Measurements from ENCODE around the gene CITED2. TPM values are rescaled to one million over a fixed set of nuclear protein-coding genes. Genes with fewer than 3 reads are reported as not detected.

The CITED2 gene
- total and polyA plus RNA-seq, 2 donors from 2014 or later = 72.1 to 215 TPM

DNA sequence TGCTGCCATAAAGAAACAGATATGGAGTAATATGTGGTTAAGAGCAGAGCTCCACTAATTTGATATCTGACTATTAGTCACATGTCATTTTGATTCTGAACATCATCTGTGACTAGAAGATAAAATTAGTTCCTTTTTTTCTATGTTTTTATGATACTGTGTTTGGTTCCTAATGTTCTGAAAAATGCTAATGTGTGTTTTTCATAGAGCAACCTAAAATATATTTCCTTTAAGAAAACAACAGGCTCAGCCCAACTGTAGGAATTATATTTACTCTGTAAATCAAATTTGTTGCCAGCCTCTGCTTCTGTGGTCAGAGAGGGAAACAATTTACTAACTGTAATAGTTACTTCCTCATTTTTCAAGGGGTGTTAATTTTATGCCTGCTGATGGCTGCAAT lies 49.3 kb downstream of the CITED2 start:
- TF ChIP-seq CTCF (IDR thresholded peaks at IDR 0.05; ENCODE audit: borderline replicate concordance, extremely low read depth, insufficient read depth) = no peak
- Histone ChIP-seq H3K9me3 (ENCODE audit: control insufficient read depth in 2 of 3, insufficient read depth in 1 of 3, low read length in 3 of 3) (no peaks in the 10 kb centered on the region), H3K4me3 (ENCODE audit: low read length in 3 of 3) (no peak overlapping the region), H3K36me3 (ENCODE audit: control insufficient read depth in 2 of 3, insufficient read depth in 3 of 3, low read length in 3 of 3) (no peaks in the 10 kb centered on the region), H3K27ac (ENCODE audit: low read depth in 2 of 2, low read length in 2 of 2) (no peak overlapping the region), H3K4me1 (ENCODE audit: control insufficient read depth in 2 of 3, insufficient read depth in 2 of 3, low read depth in 1 of 3, low read length in 3 of 3) (no peaks in the 10 kb centered on the region), H3K27me3 (ENCODE audit: control insufficient read depth, insufficient read depth, low read length) (no peaks in the 10 kb centered on the region), H3K9ac (ENCODE audit: low read length in 3 of 3) (no peak overlapping the region)
- FAIRE-seq (no peak), DNase-seq (peak in 1 of 5 donors; percentile 37)
- intact Hi-C loops (cut with DNase I) = no loop called here

GRCh38 chr6:139324301-139324555 lies 50.2 kb downstream of the CITED2 start:
- Histone ChIP-seq H3K9ac (ENCODE audit: low read length in 3 of 3) (no peak overlapping the region), H3K9me3 (ENCODE audit: control insufficient read depth in 2 of 3, insufficient read depth in 1 of 3, low read length in 3 of 3) (no peaks in the 10 kb centered on the region), H3K36me3 (ENCODE audit: control insufficient read depth in 2 of 3, insufficient read depth in 3 of 3, low read length in 3 of 3) (no peaks in the 10 kb centered on the region), H3K27me3 (ENCODE audit: control insufficient read depth, insufficient read depth, low read length) (no peaks in the 10 kb centered on the region), H3K4me3 (ENCODE audit: low read length in 3 of 3) (no peak overlapping the region), H3K27ac (ENCODE audit: low read depth in 2 of 2, low read length in 2 of 2) (no peak overlapping the region), H3K4me1 (ENCODE audit: control insufficient read depth in 2 of 3, insufficient read depth in 2 of 3, low read depth in 1 of 3, low read length in 3 of 3) (no peaks in the 10 kb centered on the region)
- no peak for DNase-seq
- intact Hi-C loops (cut with DNase I) = no loop called here
- no peak for TF ChIP-seq CTCF (IDR thresholded peaks at IDR 0.05; ENCODE audit: borderline replicate concordance, extremely low read depth, insufficient read depth)
- FAIRE-seq = no peak

DNA sequence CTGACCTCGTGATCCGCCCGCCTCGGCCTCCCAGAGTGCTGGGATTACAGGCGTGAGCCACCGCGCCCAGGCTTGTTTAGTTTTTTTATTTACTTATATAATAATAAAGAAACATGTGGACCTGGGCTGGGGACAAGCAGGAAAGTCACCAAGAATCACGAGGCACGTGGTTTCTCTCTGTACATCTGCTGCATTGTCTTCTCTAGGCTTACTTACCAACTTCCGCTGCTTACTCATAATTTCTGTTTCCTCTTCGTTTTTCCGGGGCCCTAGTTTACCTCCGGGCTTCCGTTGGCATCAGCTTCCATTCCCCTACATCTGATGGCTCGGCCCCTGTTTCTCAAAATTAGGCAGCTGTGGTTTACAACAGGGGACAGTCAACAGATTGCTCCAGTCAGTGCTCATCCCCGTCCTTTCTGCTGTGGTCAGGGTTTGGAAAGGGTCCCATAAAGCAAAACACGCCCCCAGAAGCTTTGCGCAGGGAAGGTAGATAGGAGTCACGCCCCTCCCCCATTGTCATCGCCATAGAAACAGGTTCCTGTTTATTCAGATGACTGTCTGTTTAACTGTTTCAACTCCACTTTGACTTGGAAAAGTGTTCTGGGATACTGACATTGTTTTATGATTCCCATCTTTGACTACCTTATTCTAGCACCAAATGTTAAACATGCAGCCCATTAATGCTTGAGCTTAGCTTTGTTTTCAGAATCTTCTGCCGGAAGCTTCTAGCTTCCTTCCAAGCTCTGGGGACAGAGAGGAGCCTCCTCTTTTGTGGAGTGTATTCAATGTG lies 50.7 kb downstream of the CITED2 start:
- TF ChIP-seq CTCF (IDR thresholded peaks at IDR 0.05; ENCODE audit: borderline replicate concordance, extremely low read depth, insufficient read depth) = no peak
- Histone ChIP-seq H3K27me3 (ENCODE audit: control insufficient read depth, insufficient read depth, low read length) (no peaks in the 10 kb centered on the region), H3K27ac (ENCODE audit: low read depth in 2 of 2, low read length in 2 of 2) (no peak overlapping the region), H3K4me1 (ENCODE audit: control insufficient read depth in 2 of 3, insufficient read depth in 2 of 3, low read depth in 1 of 3, low read length in 3 of 3) (no peaks in the 10 kb centered on the region), H3K36me3 (ENCODE audit: control insufficient read depth in 2 of 3, insufficient read depth in 3 of 3, low read length in 3 of 3) (no peaks in the 10 kb centered on the region), H3K4me3 (ENCODE audit: low read length in 3 of 3) (peak overlapping the region in 1 of 3 donors; percentile 17), H3K9ac (ENCODE audit: low read length in 3 of 3) (no peak overlapping the region), H3K9me3 (ENCODE audit: control insufficient read depth in 2 of 3, insufficient read depth in 1 of 3, low read length in 3 of 3) (no peaks in the 10 kb centered on the region)
- peak; percentile 67 to 82 (median 72) for DNase-seq
- intact Hi-C loops (cut with DNase I) = no loop called here
- FAIRE-seq = no peak

Other genes starting within 250 kb of the CITED2 start
- gene HECA, start 239.6 kb downstream of the CITED2 start, total RNA-seq = 22.0 TPM
- 5.2 TPM for gene HECA, start 239.6 kb downstream of the CITED2 start, polyA plus RNA-seq (ENCODE audit: insufficient read depth, low read depth, low replicate concordance)
- 0.66 TPM for gene TXLNB, start 82.7 kb downstream of the CITED2 start, total RNA-seq
- 0.13 TPM for gene TXLNB, start 82.7 kb downstream of the CITED2 start, polyA plus RNA-seq (ENCODE audit: insufficient read depth, low read depth, low replicate concordance)

Measured in kidney (tissue), 14 donors.